Adrenal gland (tissue), 12 donors: ENCODE results near the gene FAM186B. TPM values are rescaled to one million over a fixed set of nuclear protein-coding genes. Genes with fewer than 3 reads are reported as not detected.

ENCODE experiments used
- DNase-seq, 7 donors: peaks; one replicate each; pipeline ENCODE4 v3.0.0-alpha.2; 2019 to 2020
- H3K27ac ChIP-seq, 5 donors: fragments of 200-600 bp; sonication (generic) in 4 of 5; 1 replicate in 3 of 5; 2 replicates in 2 of 5; pipeline versions ENCODE4 v1.5.1 to v1.8.0; 2016 to 2020; ENCODE audit warnings: mild to moderate bottlenecking in 1 of 5
- H3K27me3 ChIP-seq: fragments of 200-600 bp; 2 replicates; pipeline ENCODE4 v1.8.0; 2021
- H3K36me3 ChIP-seq, 2 donors: fragments of 200-600 bp; replicated peaks in 1 of 2; 1 replicate in 1 of 2; 2 replicates in 1 of 2; pipeline versions ENCODE4 v1.5.1 to v1.8.0; 2018 to 2022
- H3K4me1 ChIP-seq, 2 donors: fragments of 200-600 bp; replicated peaks in 1 of 2; 1 replicate in 1 of 2; 2 replicates in 1 of 2; pipeline versions ENCODE4 v1.5.1 to v1.8.0; 2018 to 2021
- H3K4me3 ChIP-seq, 4 donors: fragments of 200-600 bp; sonication (generic) in 3 of 4; one replicate each; pipeline ENCODE4 v1.5.1; 2016 to 2018
- H3K9me3 ChIP-seq, 3 donors: fragments of 200-600 bp; sonication (generic) in 1 of 3; replicated peaks in 1 of 3; 1 replicate in 2 of 3; 2 replicates in 1 of 3; pipeline versions ENCODE4 v1.5.1 to v1.8.0; 2016 to 2021
- POLR2A ChIP-seq, 2 donors: fragments of 450-650 bp; IDR thresholded peaks; one replicate each; pipeline ENCODE4 v1.6.1; 2017; ENCODE audit warnings: antibody characterized with exemption in 2 of 2, mild to moderate bottlenecking in 2 of 2, moderate library complexity in 1 of 2
- WGBS, 4 donors: extraction: QIAGEN DNeasy Blood & Tissue Kit in 2 of 4; methylation state at CpG; one replicate each; pipeline versions ENCODE4 v1.1.5 to v1.1.7; 2013 to 2017; 5-methylcytosine and 5-hydroxymethylcytosine counted together
- intact Hi-C, 2 donors: fragments of 100-400 bp; cut with DNase I; formaldehyde crosslinking; loops; one replicate each; pipeline versions ENCODE4 v1.14.1 to v1.15.0; 2022 to 2023
- polyA plus RNA-seq, 3 donors: library from polyadenylated mRNA; stranded (reverse); fragments of 200-250 nt in 2 of 3; fragments of 350-450 nt in 1 of 3; fragmentation: Illumina TruSeq in 1 of 3; extraction: RNeasy Lipid Tissue Mini Kit (QIAGEN cat#74804) in 1 of 3; gene quantifications; one replicate each; pipeline ENCODE4 v1.2.3, GENCODE V29; 2013 to 2014
- total RNA-seq, 9 donors: library from RNA; depleted of rRNA in 4 of 9; stranded (reverse); fragments of >200 nt in 4 of 9; fragments of 120-200 nt in 1 of 9; fragmentation: NEBNext Ultra II Directional in 1 of 9; extraction: Animal tissue kit (Norgen Biotek cat#: 25700) in 1 of 9; gene quantifications; one replicate each; pipeline versions ENCODE4 v1.1.0 to v1.2.4, GENCODE V29; 2013 to 2023
- TF ChIP-seq, protein P1 (sequence below), 6 experiments: fragments of 450-650 bp in 4 of 6; fragments of 200-600 bp in 2 of 6; sonication (generic) in 1 of 6; IDR thresholded peaks; 1 replicate in 5 of 6; 2 replicates in 1 of 6; pipeline versions ENCODE4 v1.5.1 to v1.8.0; 2016 to 2021; ENCODE audit warnings: antibody characterized with exemption in 6 of 6, mild to moderate bottlenecking in 2 of 6, moderate library complexity in 1 of 6
- donor health status: healthy with polysubstance abuse.
- donor health status: Bipolar disorder and iron deficiency.
- donor health status: DM: yes; HTN: yes; CAD: no.
- donor health status: DM: no; HTN: no; CAD: no.
- donor health status: DM: no; HTN: no; CAD: no.
- donor health status: DM: yes; HTN: yes; CAD: no.

Gene FAM186B
- total and polyA plus RNA-seq, 12 donors = 0.29 to 2.3 (median 1.0) TPM; not detected in 1

DNA sequence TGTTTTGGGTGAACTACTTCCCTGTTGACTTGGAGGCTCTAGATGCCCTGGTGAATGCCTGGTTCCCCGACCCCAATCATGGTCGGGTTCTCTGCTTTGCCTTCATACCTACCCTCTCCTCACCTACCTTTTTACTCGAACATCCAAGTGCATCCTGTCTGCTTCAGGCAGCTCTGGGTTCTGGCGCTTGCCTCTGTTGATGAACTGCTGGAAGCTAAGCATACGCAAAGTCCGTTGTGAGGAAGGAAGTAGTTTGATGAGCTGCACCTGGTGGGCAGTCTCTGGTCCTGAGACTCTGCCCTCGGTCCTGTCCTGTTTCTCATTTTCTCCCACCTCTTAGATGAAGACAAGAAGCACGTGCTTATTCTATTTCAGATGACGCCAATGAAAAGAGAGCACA lies 53.0 kb downstream of the FAM186B start:
- TF ChIP-seq, protein P1, sequence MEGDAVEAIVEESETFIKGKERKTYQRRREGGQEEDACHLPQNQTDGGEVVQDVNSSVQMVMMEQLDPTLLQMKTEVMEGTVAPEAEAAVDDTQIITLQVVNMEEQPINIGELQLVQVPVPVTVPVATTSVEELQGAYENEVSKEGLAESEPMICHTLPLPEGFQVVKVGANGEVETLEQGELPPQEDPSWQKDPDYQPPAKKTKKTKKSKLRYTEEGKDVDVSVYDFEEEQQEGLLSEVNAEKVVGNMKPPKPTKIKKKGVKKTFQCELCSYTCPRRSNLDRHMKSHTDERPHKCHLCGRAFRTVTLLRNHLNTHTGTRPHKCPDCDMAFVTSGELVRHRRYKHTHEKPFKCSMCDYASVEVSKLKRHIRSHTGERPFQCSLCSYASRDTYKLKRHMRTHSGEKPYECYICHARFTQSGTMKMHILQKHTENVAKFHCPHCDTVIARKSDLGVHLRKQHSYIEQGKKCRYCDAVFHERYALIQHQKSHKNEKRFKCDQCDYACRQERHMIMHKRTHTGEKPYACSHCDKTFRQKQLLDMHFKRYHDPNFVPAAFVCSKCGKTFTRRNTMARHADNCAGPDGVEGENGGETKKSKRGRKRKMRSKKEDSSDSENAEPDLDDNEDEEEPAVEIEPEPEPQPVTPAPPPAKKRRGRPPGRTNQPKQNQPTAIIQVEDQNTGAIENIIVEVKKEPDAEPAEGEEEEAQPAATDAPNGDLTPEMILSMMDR (IDR thresholded peaks at IDR 0.05) = no peak
- WGBS, 4 donors = 67 to 77% (median 73%) methylated on average over 9 of the region's 9 CpGs

DNA sequence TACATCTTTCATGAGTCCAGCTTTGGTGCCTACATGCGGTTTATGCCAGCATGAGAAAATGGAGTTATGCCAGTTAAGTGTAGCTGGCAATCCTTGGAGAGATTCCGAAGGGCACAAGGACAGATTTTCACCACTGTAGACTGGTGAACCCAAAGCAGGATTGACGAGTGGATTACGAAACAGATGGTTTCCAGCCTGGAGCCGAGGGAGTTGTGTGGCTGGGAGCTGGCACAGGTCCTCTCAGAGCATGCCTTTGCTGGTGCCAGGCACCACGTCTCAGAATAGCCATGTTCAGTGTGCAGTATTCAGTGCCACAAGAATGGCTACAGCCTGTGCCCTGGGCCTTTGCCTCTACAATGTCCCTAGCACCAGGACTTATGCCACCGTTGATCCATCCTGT lies 53.4 kb downstream of the FAM186B start:
- intact Hi-C loops = no loop called here
- H3K4me1 ChIP-seq = peaks cover 7 to 8% of the 10 kb centered on the region in 2 donors
- peak in 6 of 7 donors; percentile 66 to 82 (median 75) for DNase-seq
- peaks cover 4% of the 10 kb centered on the region for H3K27me3 ChIP-seq
- WGBS, 4 donors = 40 to 62% (median 45%) methylated on average over 7 of the region's 7 CpGs
- no peaks in the 10 kb centered on the region for H3K9me3 ChIP-seq
- H3K4me3 ChIP-seq = no peak overlapping the region
- peak overlapping the region in 1 of 5 donors; percentile 42 for H3K27ac ChIP-seq
- no peak for TF ChIP-seq POLR2A (IDR thresholded peaks at IDR 0.05)
- TF ChIP-seq, protein P1 (IDR thresholded peaks at IDR 0.05) = no peak
- no peaks in the 10 kb centered on the region for H3K36me3 ChIP-seq

More for the DNA sequence above, 53.0 kb downstream of the FAM186B start:
- Histone ChIP-seq H3K4me1 (peaks cover 7 to 8% of the 10 kb centered on the region in 2 donors), H3K9me3 (no peaks in the 10 kb centered on the region), H3K27ac (peak overlapping the region in 1 of 5 donors; percentile 42), H3K4me3 (no peak overlapping the region), H3K27me3 (peaks cover 4% of the 10 kb centered on the region), H3K36me3 (peaks cover 0 to 3% of the 10 kb centered on the region in 2 donors)
- no peak for DNase-seq
- intact Hi-C loops = no loop called here

DNA sequence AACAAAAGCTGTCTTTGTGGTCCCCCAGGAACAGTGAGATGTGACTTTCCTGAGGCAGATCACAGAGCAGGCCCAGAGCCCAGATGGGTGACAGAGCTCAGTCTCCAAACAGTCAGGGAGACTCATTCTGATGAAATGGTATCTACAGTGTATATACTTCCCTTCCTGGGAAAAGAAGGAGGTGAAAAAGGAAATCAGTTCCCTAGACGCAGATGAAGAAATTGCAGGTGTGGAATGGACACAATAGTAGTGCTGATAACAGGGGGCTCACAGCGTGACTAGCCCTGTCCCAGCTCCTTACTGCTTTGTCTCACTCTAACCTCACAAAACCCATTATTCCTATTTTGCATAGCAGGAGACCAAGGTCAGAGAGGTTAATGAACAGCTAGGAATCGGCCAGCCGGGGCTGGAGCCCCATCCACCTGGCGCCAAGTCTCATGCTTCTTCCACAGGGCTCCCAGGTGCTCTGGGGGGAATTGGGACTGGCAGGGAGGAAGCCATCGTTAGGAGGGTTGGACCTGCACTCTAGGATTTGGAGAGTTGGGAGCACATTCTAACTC lies 54.7 kb downstream of the FAM186B start:
- DNase-seq = no peak
- 78 to 92% (median 88%) methylated on average over 3 to 6 of the region's 6 CpGs for WGBS, 4 donors
- Histone ChIP-seq H3K27me3 (peaks cover 4% of the 10 kb centered on the region), H3K4me3 (no peak overlapping the region), H3K27ac (no peak overlapping the region), H3K9me3 (no peaks in the 10 kb centered on the region), H3K36me3 (no peaks in the 10 kb centered on the region), H3K4me1 (peaks cover 7 to 8% of the 10 kb centered on the region in 2 donors)
- intact Hi-C loops = no loop called here
- no peak for TF ChIP-seq POLR2A (IDR thresholded peaks at IDR 0.05)
- TF ChIP-seq, protein P1 (IDR thresholded peaks at IDR 0.05) = no peak

DNA sequence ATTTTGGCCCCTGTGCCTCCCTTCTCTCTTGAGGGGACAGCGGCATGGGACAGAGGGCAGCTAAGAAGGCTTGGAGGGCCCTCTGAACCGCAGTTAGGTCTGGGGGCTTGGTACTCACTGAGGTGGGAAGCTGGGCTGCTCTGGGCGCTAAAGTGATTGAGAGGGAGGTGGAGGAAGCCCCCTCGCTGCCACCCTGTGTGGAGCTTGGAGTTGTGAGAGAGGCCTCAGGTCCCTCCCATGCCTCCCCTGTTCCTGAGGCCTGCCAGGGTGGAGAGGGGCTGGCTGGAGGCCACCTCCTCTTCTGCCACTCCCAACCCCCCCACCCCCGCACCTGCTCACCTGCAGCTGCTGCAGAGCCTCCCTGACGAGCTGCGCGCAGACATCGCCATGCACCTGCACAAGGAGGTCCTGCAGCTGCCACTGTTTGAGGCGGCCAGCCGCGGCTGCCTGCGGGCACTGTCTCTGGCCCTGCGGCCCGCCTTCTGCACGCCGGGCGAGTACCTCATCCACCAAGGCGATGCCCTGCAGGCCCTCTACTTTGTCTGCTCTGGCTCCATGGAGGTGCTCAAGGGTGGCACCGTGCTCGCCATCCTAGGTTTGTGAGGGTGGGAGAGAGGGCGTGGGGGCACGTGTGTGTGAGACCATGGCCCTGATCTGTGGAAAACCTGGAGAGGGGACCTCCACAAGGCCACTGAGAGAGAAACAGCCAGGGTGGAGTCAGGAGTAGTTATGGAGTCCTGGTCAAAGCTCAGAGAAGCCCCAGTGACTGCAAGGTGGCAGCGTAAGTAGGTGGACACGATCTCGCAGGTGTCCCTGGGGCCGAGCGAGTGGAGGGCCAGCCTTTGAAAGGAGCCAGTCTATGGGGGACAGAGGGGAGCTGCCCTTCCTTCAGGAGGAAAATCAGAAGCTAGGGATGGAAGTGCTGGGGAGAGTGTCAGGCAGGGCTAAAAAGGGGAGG lies 55.4 kb downstream of the FAM186B start:
- TF ChIP-seq, protein P1 (IDR thresholded peaks at IDR 0.05) = no peak
- TF ChIP-seq POLR2A (IDR thresholded peaks at IDR 0.05) = no peak
- H3K4me1 ChIP-seq = peaks cover 7 to 8% of the 10 kb centered on the region in 2 donors
- no peaks in the 10 kb centered on the region for H3K9me3 ChIP-seq
- intact Hi-C loops = no loop called here
- WGBS, 4 donors = 93 to 96% (median 94%) methylated on average over 16 to 28 of the region's 28 CpGs
- H3K27ac ChIP-seq = no peak overlapping the region
- no peaks in the 10 kb centered on the region for H3K36me3 ChIP-seq
- DNase-seq = no peak
- H3K27me3 ChIP-seq = peaks cover 4% of the 10 kb centered on the region
- no peak overlapping the region for H3K4me3 ChIP-seq
